GM12865 (cell line): ENCODE measurements around the gene POU3F2.

Experiments used
- DNase-seq: peaks from one replicate; pipeline ENCODE4 v3.0.0; 2010; ENCODE audit warnings: low read depth
- H3K4me3 ChIP-seq: 2 replicates; pipeline ENCODE4 v1.5.1; 2011; ENCODE audit warnings: mild to moderate bottlenecking, low read depth, low read length, control low read depth
- TF ChIP-seq, protein P1 (sequence below): IDR thresholded peaks from 2 replicates; pipeline ENCODE4 v1.5.1; 2011; ENCODE audit warnings: low read length, control low read depth, low read depth, inconsistent platforms; ENCODE audit not compliant: insufficient read depth; ENCODE audit errors: missing control alignments

The POU3F2 gene

DNA sequence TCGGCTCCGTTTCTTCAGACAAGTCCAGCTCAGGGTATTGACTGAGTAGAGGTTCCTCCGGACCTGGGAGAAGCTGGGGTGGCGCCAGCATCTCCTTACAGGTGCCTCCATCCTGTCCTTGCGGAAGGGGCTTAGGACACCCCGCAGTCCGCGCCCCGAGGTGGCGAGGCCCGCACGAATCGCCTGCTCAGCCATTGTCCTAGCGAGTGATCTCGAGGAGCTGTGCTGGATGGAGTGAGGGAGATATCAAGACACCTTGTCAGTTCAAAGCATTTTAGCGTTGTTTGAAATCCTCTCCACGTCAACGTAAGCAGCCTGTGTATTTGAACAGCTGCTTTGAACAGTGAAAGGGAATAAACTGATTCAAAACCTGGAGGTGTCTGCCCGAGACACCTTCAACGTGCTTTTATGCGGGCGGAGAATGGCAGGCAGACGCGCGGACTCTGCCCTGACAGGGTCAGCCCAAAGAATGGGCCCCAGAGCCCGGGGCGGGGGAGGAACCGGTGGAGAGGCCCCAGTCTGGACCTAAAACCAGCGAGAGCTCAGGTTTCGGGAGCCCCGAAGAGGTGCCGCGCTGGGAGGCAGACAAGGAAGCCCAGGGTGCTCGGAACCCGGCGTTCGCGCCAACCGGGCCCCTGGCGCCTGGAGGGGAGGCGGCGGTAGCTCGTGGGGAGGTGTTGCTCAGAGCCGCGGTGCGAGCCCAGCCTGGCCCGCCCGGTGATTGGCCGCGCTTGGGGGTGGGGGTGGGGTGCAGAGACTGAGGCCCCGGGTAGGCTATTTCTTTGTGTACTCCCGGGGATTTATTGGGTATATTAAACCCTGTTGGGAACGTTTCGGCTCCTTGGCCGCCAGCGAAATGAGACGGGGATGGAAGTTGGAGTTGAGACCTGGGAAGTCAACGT lies 3.1 kb upstream of the POU3F2 start:
- H3K4me3 ChIP-seq, result no peak overlapping the region
- TF ChIP-seq, protein P1, sequence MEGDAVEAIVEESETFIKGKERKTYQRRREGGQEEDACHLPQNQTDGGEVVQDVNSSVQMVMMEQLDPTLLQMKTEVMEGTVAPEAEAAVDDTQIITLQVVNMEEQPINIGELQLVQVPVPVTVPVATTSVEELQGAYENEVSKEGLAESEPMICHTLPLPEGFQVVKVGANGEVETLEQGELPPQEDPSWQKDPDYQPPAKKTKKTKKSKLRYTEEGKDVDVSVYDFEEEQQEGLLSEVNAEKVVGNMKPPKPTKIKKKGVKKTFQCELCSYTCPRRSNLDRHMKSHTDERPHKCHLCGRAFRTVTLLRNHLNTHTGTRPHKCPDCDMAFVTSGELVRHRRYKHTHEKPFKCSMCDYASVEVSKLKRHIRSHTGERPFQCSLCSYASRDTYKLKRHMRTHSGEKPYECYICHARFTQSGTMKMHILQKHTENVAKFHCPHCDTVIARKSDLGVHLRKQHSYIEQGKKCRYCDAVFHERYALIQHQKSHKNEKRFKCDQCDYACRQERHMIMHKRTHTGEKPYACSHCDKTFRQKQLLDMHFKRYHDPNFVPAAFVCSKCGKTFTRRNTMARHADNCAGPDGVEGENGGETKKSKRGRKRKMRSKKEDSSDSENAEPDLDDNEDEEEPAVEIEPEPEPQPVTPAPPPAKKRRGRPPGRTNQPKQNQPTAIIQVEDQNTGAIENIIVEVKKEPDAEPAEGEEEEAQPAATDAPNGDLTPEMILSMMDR, result no peak
- no peak for DNase-seq

DNA sequence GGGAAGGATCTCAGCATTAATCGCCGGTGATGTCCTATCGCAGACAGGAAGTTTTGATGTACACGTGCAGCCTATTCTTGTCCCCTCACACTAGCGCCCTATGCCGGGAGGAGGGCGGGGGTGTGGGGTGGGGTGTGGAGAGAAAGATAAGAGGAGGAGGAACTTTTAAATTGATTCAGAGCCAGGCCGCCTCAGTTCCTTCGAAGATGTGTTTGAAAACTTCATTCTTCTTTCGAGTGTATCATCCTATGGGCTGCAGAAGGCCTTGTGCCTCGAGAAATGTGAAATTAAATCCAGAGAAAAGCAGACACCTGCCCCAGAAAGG lies 2.5 kb upstream of the POU3F2 start:
- TF ChIP-seq, protein P1, result no peak
- H3K4me3 ChIP-seq, result no peak overlapping the region
- DNase-seq, result no peak

DNA sequence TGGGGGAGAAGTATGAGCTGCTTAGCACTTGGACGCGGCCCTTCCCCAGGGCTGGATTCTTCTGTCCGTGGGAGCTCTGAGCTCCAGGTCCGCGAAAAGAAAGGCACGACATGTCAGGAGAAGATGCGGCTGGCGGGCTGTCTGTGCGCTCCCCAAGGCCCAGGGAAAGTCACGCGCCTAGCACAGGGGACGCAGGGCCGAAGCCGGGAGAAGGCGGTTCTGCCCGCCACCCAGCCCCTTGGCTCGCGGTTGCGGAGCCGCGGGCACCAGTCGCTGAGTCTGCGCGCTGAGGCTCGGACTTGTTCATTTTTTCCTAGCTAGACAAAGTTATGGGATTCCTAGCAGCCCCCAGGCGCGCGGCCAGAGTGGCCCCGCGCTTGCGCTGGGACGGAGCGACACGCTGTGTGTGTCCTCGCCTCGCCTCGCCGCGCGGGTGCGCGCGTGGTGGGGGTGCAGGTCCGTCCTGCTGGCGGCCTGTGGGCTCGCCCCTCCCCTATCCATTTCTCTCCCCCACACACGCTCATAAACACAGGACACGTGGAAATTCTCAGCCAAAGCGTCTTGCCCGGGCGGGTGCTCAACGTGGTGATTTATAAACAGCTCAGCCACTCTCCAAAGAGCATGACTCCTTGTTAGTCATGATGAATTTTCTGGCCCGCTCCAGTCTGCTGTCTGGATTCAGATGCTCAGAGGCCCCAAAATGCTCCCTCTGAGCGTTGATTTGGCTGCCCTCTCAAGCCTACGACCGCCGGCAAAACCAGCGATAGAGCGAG lies 1.9 kb upstream of the POU3F2 start:
- TF ChIP-seq, protein P1, result no peak
- H3K4me3 ChIP-seq, result no peak overlapping the region
- no peak for DNase-seq

DNA sequence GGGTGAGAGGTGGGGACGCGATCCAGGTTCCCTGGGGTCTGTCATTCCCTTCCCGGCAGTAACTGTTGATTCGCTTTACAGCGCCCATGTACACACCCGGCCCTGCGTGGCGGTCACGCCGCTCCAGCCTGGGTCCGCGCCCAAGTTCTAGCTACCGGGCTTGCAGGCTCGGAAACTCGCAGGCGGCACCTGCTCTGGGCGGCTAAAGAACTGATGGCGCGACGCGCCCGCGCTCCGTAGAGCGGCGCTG lies 1.4 kb upstream of the POU3F2 start:
- TF ChIP-seq, protein P1, result no peak
- no peak for DNase-seq
- no peak overlapping the region for H3K4me3 ChIP-seq

DNA sequence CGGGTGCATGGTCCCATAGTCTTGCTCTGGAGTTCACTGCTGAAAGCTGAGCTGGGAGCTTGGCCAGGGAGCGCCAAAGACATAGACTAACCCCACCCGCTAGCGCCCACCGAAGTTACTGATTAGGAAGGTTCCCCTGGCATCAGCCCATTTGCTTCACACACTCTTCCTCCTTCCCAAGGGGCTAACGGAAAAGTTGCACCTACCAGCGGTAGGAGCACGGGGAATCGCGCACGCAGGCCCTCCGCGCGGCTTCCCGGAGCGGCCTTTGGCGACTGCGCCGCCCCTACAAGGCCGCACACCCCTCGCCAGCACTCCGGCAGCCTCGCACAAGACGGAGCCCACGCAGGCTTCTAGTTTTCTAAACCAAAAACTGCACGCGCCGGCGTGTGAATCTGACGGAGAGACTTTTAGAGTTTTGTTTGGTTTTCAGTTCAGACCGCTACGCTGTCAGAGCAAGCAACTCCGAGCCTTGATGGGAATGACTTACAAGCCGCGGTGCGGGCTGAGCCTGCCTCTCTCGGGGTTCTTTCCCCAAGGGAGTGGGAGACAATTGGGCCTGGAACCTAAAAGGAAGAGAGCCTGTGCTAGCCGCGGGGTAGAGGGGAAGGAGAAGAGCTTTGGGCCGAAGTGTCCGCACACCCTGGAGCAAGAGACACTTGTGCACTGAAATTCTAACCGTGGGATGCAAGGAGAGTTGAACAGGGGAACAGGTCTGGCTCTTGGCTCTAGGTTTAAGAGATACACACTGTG lies 891 bp upstream of the POU3F2 start:
- DNase-seq, result no peak
- TF ChIP-seq, protein P1, result no peak
- H3K4me3 ChIP-seq, result peak overlapping the region; percentile 55

DNA sequence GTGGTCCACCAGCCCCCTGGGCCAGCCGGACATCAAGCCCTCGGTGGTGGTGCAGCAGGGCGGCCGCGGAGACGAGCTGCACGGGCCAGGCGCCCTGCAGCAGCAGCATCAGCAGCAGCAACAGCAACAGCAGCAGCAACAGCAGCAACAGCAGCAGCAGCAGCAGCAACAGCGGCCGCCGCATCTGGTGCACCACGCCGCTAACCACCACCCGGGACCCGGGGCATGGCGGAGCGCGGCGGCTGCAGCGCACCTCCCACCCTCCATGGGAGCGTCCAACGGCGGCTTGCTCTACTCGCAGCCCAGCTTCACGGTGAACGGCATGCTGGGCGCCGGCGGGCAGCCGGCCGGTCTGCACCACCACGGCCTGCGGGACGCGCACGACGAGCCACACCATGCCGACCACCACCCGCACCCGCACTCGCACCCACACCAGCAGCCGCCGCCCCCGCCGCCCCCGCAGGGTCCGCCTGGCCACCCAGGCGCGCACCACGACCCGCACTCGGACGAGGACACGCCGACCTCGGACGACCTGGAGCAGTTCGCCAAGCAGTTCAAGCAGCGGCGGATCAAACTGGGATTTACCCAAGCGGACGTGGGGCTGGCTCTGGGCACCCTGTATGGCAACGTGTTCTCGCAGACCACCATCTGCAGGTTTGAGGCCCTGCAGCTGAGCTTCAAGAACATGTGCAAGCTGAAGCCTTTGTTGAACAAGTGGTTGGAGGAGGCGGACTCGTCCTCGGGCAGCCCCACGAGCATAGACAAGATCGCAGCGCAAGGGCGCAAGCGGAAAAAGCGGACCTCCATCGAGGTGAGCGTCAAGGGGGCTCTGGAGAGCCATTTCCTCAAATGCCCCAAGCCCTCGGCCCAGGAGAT lies 1.0 kb downstream of the POU3F2 start:
- TF ChIP-seq, protein P1, result no peak
- DNase-seq, result no peak

More for the DNA sequence above, 1.0 kb downstream of the POU3F2 start:
- H3K4me3 ChIP-seq, result peak overlapping the region; percentile 29
